ENCODE measurements around the gene ZNF652.
"Not testable (repeated sequence)": the region's sequence is repeated elsewhere in the genome, so short reads cannot be mapped to it uniquely, and the experiment has no call there.

ZNF652 gene

DNA sequence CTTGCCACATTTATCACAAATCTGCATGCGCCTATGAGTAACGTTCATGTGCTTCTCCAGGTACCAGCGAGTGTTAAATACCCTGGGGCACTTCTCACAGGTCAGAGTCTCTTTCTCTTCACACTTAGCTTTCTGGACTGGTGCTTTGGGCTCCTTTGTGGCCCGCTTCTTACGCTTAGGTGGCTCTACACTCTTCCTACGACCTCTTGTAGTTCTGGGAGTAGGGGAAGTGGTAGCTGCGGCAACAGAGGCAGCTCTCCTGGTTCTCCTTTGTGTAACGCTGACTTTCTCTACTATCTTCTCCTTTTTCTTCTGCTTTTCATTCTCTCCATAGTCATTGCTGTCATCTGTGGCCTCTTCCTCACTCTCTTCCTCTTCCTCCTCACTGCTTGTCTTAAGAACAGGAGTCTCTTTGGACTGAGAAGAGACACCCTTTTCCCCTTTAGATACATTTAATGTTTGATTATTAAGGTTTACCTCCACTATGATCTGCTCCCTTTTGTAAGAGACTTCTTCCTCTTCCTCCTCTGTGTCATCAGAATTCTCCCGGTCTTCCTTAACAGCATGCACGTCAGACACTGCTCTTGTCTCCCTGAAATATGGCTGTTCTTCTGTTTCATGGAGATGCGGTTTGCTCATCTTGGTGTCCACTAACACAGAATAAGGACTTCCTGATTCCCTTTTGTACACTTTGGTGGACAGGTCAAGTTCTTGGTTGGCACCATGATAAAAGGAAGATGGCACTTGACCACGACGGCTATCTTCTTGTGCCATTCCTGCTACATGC, 45.0 kb downstream of the ZNF652 start:
- no peak for DNase-seq (ENCODE audit: extremely low read depth in 1 of 2, low read depth in 1 of 2)

DNA sequence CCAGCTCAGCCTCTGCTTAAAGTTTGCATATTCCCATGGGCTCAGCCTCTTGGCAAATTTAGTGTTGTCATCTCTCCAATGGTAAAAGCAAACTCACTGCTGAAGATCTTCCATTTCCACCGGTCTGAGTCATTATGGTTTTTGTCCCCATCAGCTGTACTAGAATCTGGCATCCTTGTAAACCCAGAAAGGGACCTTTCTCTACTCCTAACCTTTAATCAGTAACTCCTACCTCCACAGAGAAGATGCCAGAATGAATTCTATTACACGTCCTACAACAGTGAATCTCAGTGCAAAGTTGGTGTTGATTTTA, 45.8 kb downstream of the ZNF652 start:
- DNase-seq (ENCODE audit: extremely low read depth in 1 of 2, low read depth in 1 of 2) = no peak

DNA sequence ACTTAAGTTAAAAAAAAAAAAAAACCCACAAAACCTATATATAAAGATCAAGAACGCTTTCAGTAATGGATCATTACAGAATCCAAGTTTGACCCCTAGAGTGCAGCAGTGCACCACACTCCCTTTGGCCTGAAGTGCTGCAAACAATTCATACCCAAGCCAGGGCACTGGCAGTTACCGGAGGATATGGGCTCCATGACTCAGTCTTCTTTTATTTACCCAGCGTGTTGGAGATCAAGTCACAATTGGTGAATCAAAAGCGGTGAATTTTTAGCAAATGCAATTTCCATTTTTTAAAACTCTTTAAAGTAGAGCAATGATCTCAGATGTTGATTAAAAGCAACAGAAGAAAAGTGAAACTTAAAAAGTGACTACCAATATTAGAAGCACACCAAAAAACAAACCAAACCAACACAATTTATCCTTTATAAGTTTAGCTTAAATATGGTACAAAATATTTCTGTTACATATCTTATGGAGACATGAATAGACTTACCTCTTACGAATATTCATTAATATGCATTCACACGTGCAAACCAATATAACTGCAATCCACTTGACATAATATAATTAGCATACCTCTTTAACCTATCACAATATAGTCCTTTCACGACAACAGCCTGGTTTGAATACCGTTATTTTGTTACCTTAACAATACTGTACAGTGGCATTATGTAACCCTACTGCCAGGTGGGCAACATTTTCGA, 46.3 kb downstream of the ZNF652 start:
- peak; percentile 30 to 61 for DNase-seq (ENCODE audit: extremely low read depth in 1 of 2, low read depth in 1 of 2)

DNA sequence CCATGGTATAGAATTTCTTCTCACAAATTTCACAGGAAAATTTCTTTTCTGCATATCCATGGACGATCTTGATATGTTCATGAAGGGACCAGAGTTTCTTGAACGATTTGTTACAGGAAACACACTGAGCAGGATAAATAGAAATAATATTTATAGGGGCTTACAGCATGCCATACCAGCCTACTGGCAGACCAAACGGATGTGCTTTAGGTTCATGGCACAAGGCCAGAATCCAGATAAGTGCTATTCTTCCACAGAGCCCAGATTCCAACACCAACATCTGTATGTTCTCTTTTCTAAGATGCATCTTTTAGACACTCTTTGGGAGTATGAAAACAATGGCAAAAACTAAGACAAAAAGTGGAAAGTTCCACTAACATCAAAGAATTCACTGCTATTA, 49.3 kb downstream of the ZNF652 start:
- DNase-seq (ENCODE audit: extremely low read depth in 1 of 2, low read depth in 1 of 2) = no peak

DNA sequence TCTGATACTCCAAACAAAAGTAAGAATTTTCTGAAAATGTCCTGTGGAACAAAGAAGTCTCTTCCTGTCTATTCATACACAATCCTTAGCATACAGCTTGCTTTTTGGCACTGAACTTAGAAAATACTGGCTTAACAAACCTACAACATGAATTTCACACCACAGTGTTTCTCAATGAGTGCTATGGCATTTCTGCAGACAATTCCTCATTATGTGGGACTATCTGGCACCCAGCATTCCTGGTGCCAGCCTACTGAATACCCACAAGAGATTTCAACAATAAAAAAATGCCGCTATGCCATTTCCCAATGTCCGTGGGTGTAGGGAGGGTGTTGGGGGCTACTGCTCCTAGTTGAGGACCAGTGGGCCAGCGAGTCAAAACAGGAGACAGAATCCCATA, 62.1 kb downstream of the ZNF652 start:
- no peak for DNase-seq (ENCODE audit: extremely low read depth in 1 of 2, low read depth in 1 of 2)

DNA sequence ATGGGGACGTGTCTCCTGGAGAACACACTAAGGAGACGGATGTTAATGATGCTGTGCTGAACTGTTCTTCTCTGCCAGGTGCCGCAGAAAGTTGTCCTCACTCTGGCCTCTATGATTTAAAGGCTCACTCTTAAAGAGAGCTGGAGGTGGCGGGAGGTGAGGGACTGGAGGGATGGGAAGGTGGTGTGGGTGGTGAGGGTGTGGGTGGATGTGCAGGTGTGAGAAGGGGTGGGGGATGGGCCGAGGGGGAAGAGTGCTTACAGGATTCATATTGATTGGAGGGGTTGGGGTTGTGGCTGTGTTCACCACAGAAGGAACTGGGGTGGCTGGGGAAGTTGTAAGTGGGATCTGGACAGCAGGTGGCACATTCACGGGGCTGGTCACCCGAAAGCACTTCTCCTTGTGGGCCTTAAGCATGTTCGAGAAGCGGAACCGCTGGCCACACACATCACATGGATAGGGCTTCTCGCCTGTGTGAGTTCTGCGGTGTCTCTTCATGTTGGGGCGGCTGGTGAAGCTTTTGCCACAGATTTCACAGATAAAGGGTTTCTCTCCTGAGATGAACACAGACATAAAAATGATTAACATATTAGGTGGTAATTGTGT, 63.6 kb downstream of the ZNF652 start:
- no peak for DNase-seq (ENCODE audit: extremely low read depth in 1 of 2, low read depth in 1 of 2)

DNA sequence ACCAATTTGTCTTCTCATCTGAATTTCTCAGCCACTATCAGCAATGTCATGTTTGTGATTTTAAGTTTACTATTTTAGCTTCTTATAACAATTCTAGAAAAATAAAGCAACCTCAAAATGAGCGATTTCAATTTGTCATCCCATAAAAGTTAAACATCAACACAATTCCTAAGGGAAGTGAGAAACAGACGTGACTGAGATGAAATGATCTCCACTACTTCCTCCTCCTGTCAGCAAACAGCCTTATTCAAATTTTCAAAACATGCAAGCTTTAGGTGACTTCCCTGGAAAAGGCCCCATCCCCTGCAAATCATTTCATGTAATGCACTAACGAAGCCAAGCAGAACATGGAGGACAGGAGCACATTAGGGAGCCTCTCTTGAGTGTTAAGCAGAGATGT, 64.9 kb downstream of the ZNF652 start:
- no peak for DNase-seq (ENCODE audit: extremely low read depth in 1 of 2, low read depth in 1 of 2)

DNA sequence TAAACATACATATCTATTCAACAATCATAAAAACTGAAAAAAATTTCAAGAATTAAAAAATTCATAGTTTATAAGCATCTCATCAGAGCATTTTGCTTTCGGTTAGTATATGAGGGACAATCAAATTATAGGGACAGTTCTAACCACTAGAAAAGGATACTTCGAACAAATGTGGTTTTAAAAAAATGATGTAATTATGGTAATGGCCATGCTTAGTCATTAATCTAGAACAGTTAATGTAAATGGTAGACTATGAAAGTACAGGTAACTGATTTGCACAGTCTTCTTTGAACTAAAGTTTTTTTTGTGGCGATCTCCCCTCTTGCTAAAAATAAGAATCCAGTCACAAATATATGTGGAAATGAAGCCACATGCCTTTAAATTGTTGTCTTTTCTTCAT, 67.9 kb downstream of the ZNF652 start:
- no peak for DNase-seq (ENCODE audit: extremely low read depth in 1 of 2, low read depth in 1 of 2)

DNA sequence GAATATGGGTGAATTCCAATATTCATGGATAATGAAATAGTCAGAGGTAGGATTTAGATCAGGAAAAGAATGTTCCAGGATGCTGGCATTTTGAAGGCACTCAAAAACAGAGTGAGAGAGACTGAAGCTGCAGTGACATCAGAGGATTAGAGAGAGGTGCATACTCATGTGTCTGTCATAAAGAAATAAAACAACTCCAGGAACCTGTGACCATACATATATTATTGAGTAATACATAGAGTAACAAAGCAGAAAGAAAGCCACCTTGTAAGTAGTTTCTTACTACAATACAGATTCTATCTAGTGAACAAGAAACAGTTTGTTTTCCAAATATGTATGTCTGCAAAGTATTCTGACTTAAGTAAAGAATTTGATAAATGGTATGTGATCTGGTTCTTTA, 69.1 kb downstream of the ZNF652 start:
- no peak for DNase-seq (ENCODE audit: extremely low read depth in 1 of 2, low read depth in 1 of 2)

DNA sequence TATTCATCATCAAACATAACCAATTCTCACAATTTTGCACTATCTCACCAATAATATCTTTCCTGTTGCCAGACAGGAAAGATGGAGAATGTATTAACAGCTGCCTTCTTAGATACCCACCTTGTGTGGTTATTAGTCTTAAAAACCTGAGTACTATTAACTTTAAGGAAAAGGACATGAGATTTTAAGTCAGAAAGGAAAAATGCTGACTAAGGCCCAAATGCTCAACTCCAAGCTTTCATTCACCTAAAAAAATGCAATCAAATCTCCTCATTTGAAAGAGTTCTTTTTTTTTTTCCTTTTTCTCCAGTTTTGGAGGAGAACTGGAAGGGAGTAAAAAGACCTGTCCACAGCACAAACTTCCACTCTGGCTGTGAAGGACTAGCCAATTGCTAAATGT, 70.1 kb downstream of the ZNF652 start:
- DNase-seq (ENCODE audit: extremely low read depth in 1 of 2, low read depth in 1 of 2) = no peak

DNA sequence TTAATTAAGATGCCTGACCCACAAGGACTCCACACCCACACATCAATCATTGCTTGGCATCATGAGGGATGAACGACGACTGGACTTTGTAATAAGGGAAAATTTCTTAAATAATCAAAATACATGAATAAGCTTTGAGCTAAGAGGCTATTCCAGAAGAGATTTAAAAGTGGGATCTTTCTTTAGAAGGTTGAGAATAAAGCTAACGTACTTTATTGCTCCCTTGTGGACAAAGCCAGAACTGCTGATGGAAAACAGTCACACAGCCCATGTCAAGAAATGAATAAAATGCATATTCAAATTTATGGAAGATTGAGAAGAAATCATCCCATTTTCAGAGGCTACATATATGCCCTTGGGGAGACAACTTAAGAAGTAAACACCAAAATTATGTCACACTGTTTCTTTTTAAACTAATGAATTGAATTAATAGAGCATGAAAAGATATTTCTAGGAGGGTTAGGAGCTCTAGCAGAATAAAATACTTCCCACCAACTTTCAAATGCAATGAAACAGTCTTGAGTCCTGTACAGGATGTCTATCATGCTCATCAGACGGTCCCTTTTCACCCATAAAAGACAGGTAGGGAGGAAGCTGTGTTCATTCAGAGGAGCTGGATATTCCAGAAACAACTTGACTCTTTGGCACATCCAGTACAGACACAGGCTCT, 71.2 kb downstream of the ZNF652 start:
- no peak for DNase-seq (ENCODE audit: extremely low read depth in 1 of 2, low read depth in 1 of 2)

DNA sequence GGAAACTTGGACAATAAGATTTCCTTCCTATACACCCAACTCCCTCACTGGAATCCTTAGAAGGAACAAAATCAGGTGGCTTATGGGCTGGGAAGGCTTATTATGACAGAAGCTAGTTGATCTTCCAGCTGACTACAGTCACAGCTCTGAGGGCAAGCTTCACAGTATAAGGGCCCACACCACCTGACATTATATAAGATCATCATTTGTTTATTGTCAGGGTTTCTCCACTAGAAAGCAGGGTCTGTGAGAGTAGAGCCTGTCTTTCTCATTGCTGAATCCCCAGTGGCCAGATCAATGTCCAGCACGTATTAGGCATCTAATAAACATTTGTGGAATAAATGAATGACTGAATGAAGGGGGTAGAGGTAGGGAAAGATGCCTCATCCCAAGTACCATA, 73.7 kb downstream of the ZNF652 start:
- no peak for DNase-seq (ENCODE audit: extremely low read depth in 1 of 2, low read depth in 1 of 2)

DNA sequence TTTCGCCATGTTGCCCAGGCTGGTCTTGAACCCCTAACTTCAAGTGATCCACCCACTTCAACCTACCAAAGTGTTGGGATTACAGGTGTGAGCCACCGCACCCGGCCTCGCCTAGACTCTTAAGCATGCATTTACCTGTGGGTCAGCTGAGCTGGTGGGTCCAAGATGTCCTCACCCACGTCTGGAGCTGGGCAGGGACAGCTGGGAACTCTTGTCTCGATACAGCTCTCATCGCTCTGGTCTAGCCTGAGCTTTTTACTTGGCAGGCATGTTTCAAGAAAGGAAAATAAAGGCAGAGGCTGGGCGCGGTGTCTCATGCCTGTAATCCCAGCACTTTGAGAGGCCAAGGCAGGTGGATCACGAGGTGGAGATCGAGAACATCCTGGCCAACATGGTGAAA, 74.6 kb downstream of the ZNF652 start:
- DNase-seq (ENCODE audit: extremely low read depth in 1 of 2, low read depth in 1 of 2) = no peak

DNA sequence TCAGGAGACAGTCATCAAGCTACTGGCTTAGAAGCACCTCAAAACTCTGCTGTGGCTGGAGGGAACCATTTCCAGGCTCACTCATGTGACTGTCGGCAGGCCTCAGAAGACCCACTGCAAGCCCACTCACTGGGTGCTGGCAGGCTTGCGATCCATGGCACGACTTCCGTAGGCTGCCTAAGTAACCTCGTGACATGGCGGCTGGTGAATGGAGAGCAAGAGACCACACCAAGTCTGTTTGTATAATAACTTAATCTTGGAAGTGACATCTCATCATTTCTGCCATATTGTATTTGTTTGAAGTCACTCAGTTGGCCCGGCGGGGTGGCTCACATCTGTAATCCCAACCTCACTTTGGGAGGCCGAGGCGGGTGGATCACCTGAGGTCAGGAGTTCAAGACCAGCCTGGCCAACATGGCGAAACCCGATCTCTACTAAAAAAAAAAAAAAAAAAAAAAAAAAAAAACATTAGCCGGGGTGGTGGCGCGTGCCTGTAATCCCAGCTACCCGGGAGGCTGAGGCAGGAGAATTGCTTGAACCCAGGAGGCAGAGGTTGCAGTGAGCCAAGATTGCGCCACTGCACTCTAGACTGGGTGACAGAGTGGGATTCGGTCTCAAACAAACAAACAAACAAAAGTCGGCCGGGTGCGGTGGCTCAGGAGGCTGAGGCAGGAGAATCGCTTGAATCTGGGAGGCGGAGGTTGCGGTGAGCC, 75.6 kb downstream of the ZNF652 start:
- not testable (repeated sequence) for DNase-seq (ENCODE audit: extremely low read depth in 1 of 2, low read depth in 1 of 2)

DNA sequence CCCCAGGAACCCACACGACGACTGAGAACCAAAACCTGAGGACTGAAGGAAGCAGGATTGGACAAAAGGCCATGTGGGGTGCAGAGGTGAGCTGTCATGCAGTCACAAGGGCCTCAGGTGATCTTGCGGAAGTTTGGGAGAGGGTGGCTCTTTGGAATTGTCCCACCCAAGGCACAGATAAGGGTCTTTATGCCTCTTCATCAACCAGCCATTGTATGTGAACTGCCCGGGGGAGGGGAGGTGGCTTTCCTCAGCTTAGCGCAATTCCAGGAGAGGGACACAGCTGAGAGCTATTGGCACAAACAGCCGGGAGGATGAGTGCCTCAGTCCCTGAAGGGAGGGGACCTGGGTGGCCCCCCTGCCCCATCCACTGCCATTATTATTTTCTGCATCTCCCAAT, 76.3 kb downstream of the ZNF652 start:
- no peak for DNase-seq (ENCODE audit: extremely low read depth in 1 of 2, low read depth in 1 of 2)

DNA sequence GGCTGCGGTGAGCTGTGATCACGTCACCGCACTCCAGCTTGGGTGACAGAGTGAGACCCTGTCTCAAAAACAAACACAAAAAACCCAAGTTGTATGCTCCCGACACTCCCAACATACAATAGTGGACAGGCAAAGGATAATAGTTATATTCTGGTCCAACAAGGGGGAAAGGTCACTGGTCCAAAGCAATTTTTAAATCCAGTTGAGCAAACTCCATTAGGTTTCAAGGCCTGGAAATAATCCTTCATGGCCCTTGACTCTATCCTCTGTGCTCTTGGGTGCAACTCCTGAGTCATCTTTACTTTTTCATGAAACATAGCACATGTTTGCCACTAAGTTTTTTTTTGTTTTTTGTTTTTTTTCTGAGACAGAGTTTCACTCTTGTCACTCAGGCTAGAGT, 81.1 kb downstream of the ZNF652 start:
- DNase-seq (ENCODE audit: extremely low read depth in 1 of 2, low read depth in 1 of 2) = no peak

DNA sequence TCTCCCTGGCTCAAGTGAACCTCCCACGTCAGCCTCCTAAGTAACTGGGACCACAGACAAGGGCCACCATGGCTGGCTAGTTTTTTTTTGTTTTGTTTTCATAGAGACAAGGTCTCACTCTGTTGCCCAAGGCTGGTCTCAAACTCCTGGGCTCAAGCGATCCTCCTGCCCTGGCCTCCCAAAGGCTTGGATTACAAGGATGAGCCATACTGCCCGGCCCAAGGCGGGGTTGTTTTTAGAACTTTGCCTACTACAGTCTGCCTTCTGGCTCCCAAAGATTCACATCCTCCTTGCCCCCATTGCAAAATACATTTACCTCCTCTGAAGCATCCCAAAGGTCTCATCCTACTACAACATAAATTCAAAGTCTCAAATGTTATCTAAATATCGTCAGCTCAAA, 82.0 kb downstream of the ZNF652 start:
- no peak for DNase-seq (ENCODE audit: extremely low read depth in 1 of 2, low read depth in 1 of 2)

DNA sequence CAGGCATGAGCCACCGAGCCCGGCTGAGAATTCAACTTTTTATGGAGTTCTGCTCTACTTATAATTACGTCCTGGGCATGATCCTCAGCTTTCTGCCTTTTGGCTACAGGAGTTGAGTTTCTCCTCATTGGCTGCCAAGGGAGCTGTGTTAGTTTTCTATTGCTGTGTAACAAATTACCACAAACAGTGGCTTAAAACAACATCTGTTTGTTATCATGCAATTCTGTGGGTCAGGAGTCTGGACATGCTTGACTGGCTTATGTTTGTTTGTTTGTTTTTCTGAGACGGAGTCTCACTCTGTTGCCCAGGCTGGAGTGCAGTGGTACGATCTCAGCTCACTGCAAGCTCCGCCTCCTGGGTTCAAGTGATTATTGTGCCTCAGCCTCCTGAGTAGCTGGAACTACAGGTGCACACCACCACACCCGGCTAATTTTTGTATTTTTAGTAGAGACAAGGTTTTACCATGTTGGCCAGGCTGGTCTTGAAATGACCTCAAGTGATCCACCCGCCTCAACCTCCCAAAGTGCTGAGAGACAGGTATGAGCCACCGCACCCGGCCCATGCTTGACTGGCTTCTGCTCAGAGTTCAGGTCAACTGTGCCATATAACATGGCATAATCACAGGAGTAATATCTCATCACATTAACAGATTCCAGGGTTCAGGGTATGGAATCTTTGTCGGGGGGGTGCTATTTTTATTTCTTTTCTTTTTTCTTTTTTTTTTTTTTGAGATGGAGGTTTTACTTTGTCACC, 82.6 kb downstream of the ZNF652 start:
- DNase-seq (ENCODE audit: extremely low read depth in 1 of 2, low read depth in 1 of 2) = not testable (repeated sequence)

DNA sequence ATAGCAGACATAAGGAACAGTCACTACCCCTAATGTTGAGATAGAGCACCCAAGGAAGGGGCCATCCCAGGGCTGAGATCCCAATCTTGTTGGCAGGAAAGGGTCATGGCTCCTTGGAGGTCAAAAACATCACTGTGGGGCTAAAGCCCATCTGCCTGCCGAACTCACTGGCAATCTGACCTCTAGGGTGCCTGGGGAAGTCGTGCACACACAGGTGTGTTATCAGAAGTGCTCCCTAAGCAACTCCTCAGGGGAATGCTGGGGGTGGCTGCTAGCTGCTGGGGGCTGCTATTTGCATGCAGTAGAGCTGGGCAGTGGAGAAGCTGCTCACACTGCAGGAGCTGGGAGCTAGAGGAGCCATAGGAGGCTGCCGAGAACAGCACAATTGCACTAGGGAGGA, 84.0 kb downstream of the ZNF652 start:
- DNase-seq (ENCODE audit: extremely low read depth in 1 of 2, low read depth in 1 of 2) = no peak

DNA sequence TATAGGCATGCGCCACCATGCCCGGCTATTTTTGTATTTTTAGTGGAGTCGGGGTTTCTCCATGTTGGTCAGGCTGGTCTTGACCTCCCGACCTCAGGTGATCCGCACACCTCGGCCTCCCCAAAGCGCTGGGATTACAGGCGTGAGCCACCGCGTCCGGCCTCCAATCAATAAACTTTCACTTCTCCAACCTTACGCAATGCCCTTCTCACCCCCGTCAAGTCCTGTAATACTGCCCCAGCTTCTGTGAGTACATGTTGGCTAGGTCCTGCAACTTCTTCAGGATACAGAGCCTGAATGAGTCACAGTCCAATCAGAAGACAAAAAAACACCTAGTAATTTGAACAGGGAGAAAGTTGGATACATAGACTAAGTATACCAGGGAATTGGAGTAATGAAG, 84.4 kb downstream of the ZNF652 start:
- DNase-seq (ENCODE audit: extremely low read depth in 1 of 2, low read depth in 1 of 2) = no peak
